H1 (cell line): ENCODE data around the gene RTTN. TPM values are rescaled to one million over a fixed set of nuclear protein-coding genes. Genes with fewer than 3 reads are reported as not detected.

Experiments used
- CTCF ChIA-PET: fragments of 300-600 bp; sonication (Branson Sonifier 250); formaldehyde crosslinking; loops from one replicate; lab custom pipeline; 2021; ENCODE audit not compliant: partially characterized antibody; lab: Charles Lee
- POLR2A ChIA-PET: fragments of 300-600 bp; sonication (Branson Sonifier 250); formaldehyde crosslinking; loops from one replicate; lab custom pipeline; 2021; ENCODE audit warnings: inconsistent platforms; ENCODE audit not compliant: partially characterized antibody; lab: Charles Lee
- DNase-seq, 2 experiments: peaks; one replicate each; pipeline versions ENCODE4 v3.0.0 to v3.0.0-alpha.2; 2010 to 2022; ENCODE audit warnings: low spot score in 2 of 2, low read depth in 1 of 2, mixed read lengths in 1 of 2
- FAIRE-seq: peaks from 2 replicates; lab custom pipeline; 2011; peaks lifted over from hg19 to GRCh38; lab: Jason Lieb, UNC
- H2AFZ ChIP-seq: 2 replicates; pipeline ENCODE4 v1.8.1; 2012; ENCODE audit warnings: low read length, inconsistent platforms
- H2AK5ac ChIP-seq: 2 replicates; pipeline ENCODE4 v1.6.1; 2013; ENCODE audit warnings: low read depth, low read length
- H2BK120ac ChIP-seq: replicated peaks from 2 replicates; pipeline ENCODE3; 2013; ENCODE audit warnings: low read depth, low read length, inconsistent platforms
- H2BK12ac ChIP-seq: 2 replicates; pipeline ENCODE4 v1.6.1; 2013; ENCODE audit warnings: low read depth, low read length
- H2BK15ac ChIP-seq: 2 replicates; pipeline ENCODE4 v1.6.1; 2013; ENCODE audit warnings: low read length
- H2BK20ac ChIP-seq: 2 replicates; pipeline ENCODE4 v1.6.1; 2013; ENCODE audit warnings: low read length
- H2BK5ac ChIP-seq: 2 replicates; pipeline ENCODE4 v1.6.1; 2013; ENCODE audit warnings: low read depth, low read length
- H3K14ac ChIP-seq: 2 replicates; pipeline ENCODE4 v1.6.1; 2013; ENCODE audit warnings: inconsistent platforms; ENCODE audit not compliant: insufficient read length
- H3K18ac ChIP-seq: 2 replicates; pipeline ENCODE4 v1.6.1; 2013; ENCODE audit warnings: low read length; ENCODE audit errors: extremely low read depth
- H3K23ac ChIP-seq: 2 replicates; pipeline ENCODE4 v1.6.1; 2013; ENCODE audit warnings: inconsistent platforms; ENCODE audit not compliant: insufficient read length
- H3K23me2 ChIP-seq: 2 replicates; pipeline ENCODE4 v1.6.1; 2013; ENCODE audit warnings: low read depth, low read length
- H3K27ac ChIP-seq: 2 replicates; pipeline ENCODE4 v1.6.1; 2011; ENCODE audit warnings: low read depth, low read length, inconsistent platforms
- H3K27me3 ChIP-seq, 4 experiments: replicated peaks in 1 of 4; 1 replicate in 1 of 4; 2 replicates in 3 of 4; pipeline versions ENCODE4 v1.6.1 to v1.8.1; 2011 to 2013; ENCODE audit warnings: low read length in 3 of 4, mild to moderate bottlenecking in 3 of 4, inconsistent platforms in 2 of 4, mixed read lengths in 2 of 4, moderate library complexity in 1 of 4; ENCODE audit not compliant: control insufficient read depth in 3 of 4, insufficient read depth in 3 of 4; ENCODE audit errors: extremely low read depth in 1 of 4
- H3K36me3 ChIP-seq, 4 experiments: 2 replicates each; pipeline versions ENCODE4 v1.6.1 to v1.8.1; 2011 to 2013; ENCODE audit warnings: mild to moderate bottlenecking in 4 of 4, low read length in 3 of 4, moderate library complexity in 2 of 4, control low read depth in 1 of 4, inconsistent platforms in 1 of 4; ENCODE audit not compliant: insufficient read depth in 4 of 4, control insufficient read depth in 2 of 4
- H3K4ac ChIP-seq: replicated peaks from 2 replicates; pipeline ENCODE3; 2013; ENCODE audit warnings: low read length, low read depth, mixed read lengths, inconsistent platforms; ENCODE audit not compliant: insufficient read length
- H3K4me1 ChIP-seq, 4 experiments: replicated peaks in 1 of 4; 1 replicate in 1 of 4; 2 replicates in 3 of 4; pipeline versions ENCODE4 v1.6.1 to v1.8.1; 2011 to 2013; ENCODE audit warnings: low read length in 3 of 4, inconsistent platforms in 2 of 4, mixed read lengths in 1 of 4; ENCODE audit not compliant: insufficient read depth in 4 of 4, control insufficient read depth in 3 of 4
- H3K4me2 ChIP-seq, 2 experiments: 2 replicates each; pipeline versions ENCODE4 v1.6.1 to v1.8.1; 2011 to 2013; ENCODE audit warnings: low read depth in 2 of 2, low read length in 2 of 2, control low read depth in 1 of 2, inconsistent platforms in 1 of 2, mild to moderate bottlenecking in 1 of 2; ENCODE audit not compliant: insufficient read depth in 1 of 2
- H3K4me3 ChIP-seq, 4 experiments: fragments of 200-600, 300-600 bp in 1 of 4; sonication (generic), shearing (Covaris generic), sonication (Bioruptor Twin) in 1 of 4; 2 replicates each; pipeline versions ENCODE4 v1.5.1 to v1.8.1; 2011 to 2016; ENCODE audit warnings: low read length in 4 of 4, low read depth in 3 of 4, control low read depth in 2 of 4, inconsistent platforms in 2 of 4, mild to moderate bottlenecking in 2 of 4, mixed read lengths in 1 of 4, moderate library complexity in 1 of 4; ENCODE audit not compliant: insufficient read depth in 2 of 4; ENCODE audit errors: extremely low read depth in 1 of 4
- H3K56ac ChIP-seq: replicated peaks from 2 replicates; pipeline ENCODE3; 2013; ENCODE audit warnings: low read depth, mild to moderate bottlenecking, mixed read lengths, low read length, inconsistent platforms; ENCODE audit not compliant: insufficient read length
- H3K79me1 ChIP-seq: 2 replicates; pipeline ENCODE4 v1.6.1; 2013; ENCODE audit warnings: low read depth, low read length, control low read depth
- H3K79me2 ChIP-seq, 2 experiments: 2 replicates each; pipeline versions ENCODE4 v1.6.1 to v1.8.1; 2012 to 2013; ENCODE audit warnings: low read length in 2 of 2, mild to moderate bottlenecking in 2 of 2, inconsistent platforms in 1 of 2; ENCODE audit not compliant: insufficient read depth in 2 of 2, control insufficient read depth in 1 of 2
- H3K9ac ChIP-seq, 4 experiments: replicated peaks in 1 of 4; 1 replicate in 1 of 4; 2 replicates in 3 of 4; pipeline versions ENCODE4 v1.6.1 to v1.8.1; 2011 to 2013; ENCODE audit warnings: low read depth in 3 of 4, low read length in 3 of 4, control low read depth in 2 of 4, mild to moderate bottlenecking in 2 of 4, moderate library complexity in 2 of 4, inconsistent platforms in 1 of 4; ENCODE audit errors: extremely low read depth in 1 of 4
- H3K9me3 ChIP-seq, 2 experiments: 2 replicates each; pipeline versions ENCODE4 v1.6.1 to v1.8.1; 2012 to 2013; ENCODE audit warnings: mild to moderate bottlenecking in 2 of 2, moderate library complexity in 2 of 2, control low read depth in 1 of 2, inconsistent platforms in 1 of 2, low read depth in 1 of 2, low read length in 1 of 2, mixed read lengths in 1 of 2; ENCODE audit not compliant: insufficient read depth in 2 of 2
- H4K20me1 ChIP-seq, 2 experiments: replicated peaks in 1 of 2; 2 replicates each; pipeline versions ENCODE3 to v1.8.1; 2011 to 2013; ENCODE audit warnings: inconsistent platforms in 2 of 2, low read length in 2 of 2, mild to moderate bottlenecking in 1 of 2; ENCODE audit not compliant: insufficient read depth in 2 of 2, control insufficient read depth in 1 of 2
- H4K5ac ChIP-seq: 2 replicates; pipeline ENCODE4 v1.6.1; 2013; ENCODE audit warnings: low read length, low read depth, mixed read lengths, inconsistent platforms; ENCODE audit not compliant: insufficient read length
- H4K8ac ChIP-seq: 2 replicates; pipeline ENCODE4 v1.8.0; 2013; ENCODE audit warnings: mild to moderate bottlenecking, moderate library complexity, low read length, inconsistent platforms; ENCODE audit not compliant: insufficient read depth; ENCODE audit errors: extremely low read depth
- H4K91ac ChIP-seq: replicated peaks from 2 replicates; pipeline ENCODE3; 2013; ENCODE audit warnings: low read length, mixed read lengths, inconsistent platforms; ENCODE audit not compliant: insufficient read length
- BRCA1 ChIP-seq: IDR thresholded peaks from 2 replicates; pipeline ENCODE4 v1.6.1; 2012; ENCODE audit warnings: low read depth, low read length, improper control_type of control experiment
- CBX5 ChIP-seq: fragments of 300-800, 300-1000 bp; sonication (generic); IDR thresholded peaks from 2 replicates; pipeline ENCODE4 v1.7.1; 2016; ENCODE audit warnings: antibody characterized with exemption, low read length, low read depth
- CTBP2 ChIP-seq: IDR thresholded peaks from 2 replicates; pipeline ENCODE4 v1.7.0; 2011; ENCODE audit warnings: borderline replicate concordance, mild to moderate bottlenecking, moderate library complexity, mixed read lengths, low read length; ENCODE audit not compliant: insufficient read depth, insufficient read length
- EP300 ChIP-seq, 2 experiments: IDR thresholded peaks; 1 replicate in 1 of 2; 2 replicates in 1 of 2; pipeline ENCODE4 v1.6.1; 2011 to 2012; ENCODE audit warnings: low read depth in 2 of 2, low read length in 2 of 2, mild to moderate bottlenecking in 2 of 2, borderline replicate concordance in 1 of 2, inconsistent platforms in 1 of 2, moderate library complexity in 1 of 2
- GTF2F1 ChIP-seq: IDR thresholded peaks from 2 replicates; pipeline ENCODE4 v1.6.1; 2012; ENCODE audit warnings: low read depth, low read length, improper control_type of control experiment, borderline replicate concordance
- HDAC6 ChIP-seq: IDR thresholded peaks from one replicate; pipeline ENCODE4 v1.7.1; 2012; ENCODE audit warnings: low read depth, mild to moderate bottlenecking, inconsistent platforms, low read length, moderate library complexity
- KDM5A ChIP-seq: fragments of 200-600 bp; IDR thresholded peaks from 2 replicates; pipeline ENCODE4 v1.7.1; 2012; ENCODE audit warnings: mild to moderate bottlenecking, low read length, inconsistent platforms, mixed read lengths
- PHF8 ChIP-seq: fragments of 200-600 bp; sonication (generic); conservative IDR thresholded peaks from 2 replicates; pipeline ENCODE4 v1.7.1; 2012; ENCODE audit warnings: low read depth, mild to moderate bottlenecking, inconsistent platforms, low read length, moderate library complexity
- POLR2AphosphoS5 ChIP-seq: IDR thresholded peaks from 2 replicates; pipeline ENCODE4 v1.6.1; 2011; ENCODE audit warnings: low read depth, low read length
- SAP30 ChIP-seq: fragments of 300-600 bp; sonication (generic); IDR thresholded peaks from 2 replicates; pipeline ENCODE4 v1.7.1; 2012; ENCODE audit warnings: low read length, moderate library complexity, mild to moderate bottlenecking, inconsistent platforms; ENCODE audit not compliant: insufficient read depth, insufficient replicate concordance
- SRF ChIP-seq: IDR thresholded peaks from 2 replicates; pipeline ENCODE4 v1.6.1; 2011; ENCODE audit warnings: mild to moderate bottlenecking, low read depth, low read length, moderate library complexity
- ZNF274 ChIP-seq: IDR thresholded peaks from 2 replicates; pipeline ENCODE4 v1.7.0; 2012; ENCODE audit warnings: low read length, borderline replicate concordance; ENCODE audit errors: extremely low read depth
- WGBS, 2 experiments: shearing (Covaris generic) in 1 of 2; methylation state at CpG; one replicate each; pipeline versions ENCODE4 v1.1.6 to v1.1.7; 2013 to 2015; ENCODE audit warnings: low lambda C conversion rate in 2 of 2, mixed read lengths in 2 of 2, inconsistent platforms in 1 of 2, low coverage in 1 of 2, missing lambda C conversion rate in 1 of 2; ENCODE audit not compliant: insufficient replicate concordance in 2 of 2, insufficient coverage in 1 of 2, insufficient read length in 1 of 2; ENCODE audit errors: extremely low coverage in 1 of 2, missing lambda C conversion rate in 1 of 2; 5-methylcytosine and 5-hydroxymethylcytosine counted together
- polyA plus RNA-seq, 7 experiments: library from polyadenylated mRNA; depleted of rRNA in 3 of 7; stranded (reverse) in 5 of 7; unstranded in 2 of 7; fragments of >200 nt in 5 of 7; fragments of 200-250 nt in 2 of 7; gene quantifications; 1 replicate in 5 of 7; 2 replicates in 1 of 7; 4 replicates in 1 of 7; pipeline versions ENCODE4 v1.2.1 to v1.2.3, GENCODE V29; 2011 to 2013; ENCODE audit warnings: missing spikeins in 2 of 7, mixed read lengths in 2 of 7
- total RNA-seq: library from RNA; stranded (reverse); fragmentation: NEBNext Ultra II Directional; extraction: Animal tissue kit (Norgen Biotek cat#: 25700); gene quantifications from 2 replicates; pipeline ENCODE4 v1.2.1, GENCODE V29; 2021
- TF ChIP-seq, protein P1 (sequence below): IDR thresholded peaks from 2 replicates; pipeline ENCODE4 v1.6.1; 2011; ENCODE audit warnings: low read length, improper control_type of control experiment

Gene RTTN
- total and polyA plus RNA-seq, 2 of the 8 experiments (the other 6 are each of a cell fraction or from before 2014, with no cell fraction given): 9.1 to 21.4 TPM

- 91% methylated on average over 2 of the region's 2 CpGs; no CpG with 5 or more reads in 1 of the 2 experiments for WGBS, 2 experiments
- DNase-seq: no peak
- Histone ChIP-seq H3K14ac (no peak overlapping the region), H2BK120ac (no peak overlapping the region), H2AK5ac (no peak overlapping the region), H2BK5ac (no peak overlapping the region), H3K23ac (no peak overlapping the region), H3K79me1 (no peaks in the 10 kb centered on the region), H3K79me2 (no peaks in the 10 kb centered on the region), H2AFZ (no peak overlapping the region), H3K4me2 (no peak overlapping the region), H4K20me1 (no peaks in the 10 kb centered on the region), H3K9me3 (no peaks in the 10 kb centered on the region), H3K27ac (no peak overlapping the region), H3K18ac (no peak overlapping the region), H3K4ac (no peak overlapping the region), H3K23me2 (no peaks in the 10 kb centered on the region), H3K27me3 (no peaks in the 10 kb centered on the region), H4K91ac (no peak overlapping the region), H3K9ac (no peak overlapping the region), H2BK20ac (no peak overlapping the region), H3K4me1 (peaks cover 0 to 6% (median 3%) of the 10 kb centered on the region in 4 experiments; a peak in 3 of 7 replicates), H3K56ac (no peak overlapping the region), H3K36me3 (no peaks in the 10 kb centered on the region), H2BK12ac (no peak overlapping the region), H3K4me3 (no peak overlapping the region), H2BK15ac (no peak overlapping the region), H4K8ac (no peak overlapping the region), H4K5ac (no peak overlapping the region)
- POLR2A ChIA-PET: no interaction called here
- FAIRE-seq: no peak
- CTCF ChIA-PET: no interaction called here
- no peak for TF ChIP-seq PHF8
- TF ChIP-seq SAP30: no peak
- TF ChIP-seq EP300 (IDR thresholded peaks at IDR 0.05; ENCODE audit: borderline replicate concordance in 1 of 2, low read depth in 2 of 2, low read length in 2 of 2): no peak
- no peak for TF ChIP-seq BRCA1
- no peak for TF ChIP-seq CBX5
- TF ChIP-seq POLR2AphosphoS5: no peak
- no peak for TF ChIP-seq ZNF274
- no peak for TF ChIP-seq CTBP2
- TF ChIP-seq SRF: no peak
- no peak for TF ChIP-seq HDAC6
- TF ChIP-seq KDM5A: no peak
- TF ChIP-seq GTF2F1: no peak
- TF ChIP-seq, protein P1, sequence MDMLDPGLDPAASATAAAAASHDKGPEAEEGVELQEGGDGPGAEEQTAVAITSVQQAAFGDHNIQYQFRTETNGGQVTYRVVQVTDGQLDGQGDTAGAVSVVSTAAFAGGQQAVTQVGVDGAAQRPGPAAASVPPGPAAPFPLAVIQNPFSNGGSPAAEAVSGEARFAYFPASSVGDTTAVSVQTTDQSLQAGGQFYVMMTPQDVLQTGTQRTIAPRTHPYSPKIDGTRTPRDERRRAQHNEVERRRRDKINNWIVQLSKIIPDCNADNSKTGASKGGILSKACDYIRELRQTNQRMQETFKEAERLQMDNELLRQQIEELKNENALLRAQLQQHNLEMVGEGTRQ: no peak
These were observed 11.3 kb upstream of the RTTN start for GRCh38 chr18:70216788-70217187.
